Measurements from ENCODE around the gene DAGLB.

- TF ChIP-seq CTCF (IDR thresholded peaks at IDR 0.05) (no peak), REST (IDR thresholded peaks at IDR 0.05; ENCODE audit: insufficient read depth in 1 of 2, low read depth in 2 of 2, low read length in 1 of 2) (no peak), POLR2AphosphoS5 (IDR thresholded peaks at IDR 0.05; ENCODE audit: low read depth, low read length) (no peak), SIN3A (IDR thresholded peaks at IDR 0.05; ENCODE audit: borderline replicate concordance, insufficient read depth, low read depth, low read length) (no peak), TCF7L2 (IDR thresholded peaks at IDR 0.05; ENCODE audit: low read depth, low read length) (no peak)
Measured at GRCh38 chr7:6403907-6404306, 43.8 kb downstream of the DAGLB start.

Measured in Panc1 (cell line).